Stomach (tissue), 19 donors: ENCODE measurements around the gene FABP6. TPM values are rescaled to one million over a fixed set of nuclear protein-coding genes. Genes with fewer than 3 reads are reported as not detected.

Experiments
- DNase-seq, 2 donors: peaks; one replicate each; pipeline versions ENCODE4 v3.0.0 to v3.0.0-alpha.2; 2013 to 2019
- H3K27ac ChIP-seq, 5 donors: fragments of 200-600 bp in 4 of 5; sonication (generic) in 4 of 5; one replicate each; pipeline ENCODE4 v1.5.1; 2013 to 2019; ENCODE audit warnings: mild to moderate bottlenecking in 1 of 5, moderate library complexity in 1 of 5
- H3K27me3 ChIP-seq, 3 donors: fragments of 200-600 bp; sonication (generic); one replicate each; pipeline ENCODE4 v1.5.1; 2017 to 2019; ENCODE audit warnings: mixed run types in 1 of 3
- H3K36me3 ChIP-seq, 4 donors: fragments of 200-600 bp; sonication (generic); 1 replicate in 3 of 4; 2 replicates in 1 of 4; pipeline ENCODE4 v1.5.1; 2016 to 2019
- H3K4me1 ChIP-seq, 4 donors: fragments of 200-600 bp; sonication (generic); one replicate each; pipeline ENCODE4 v1.5.1; 2016 to 2019
- H3K4me3 ChIP-seq, 4 donors: fragments of 200-600 bp; sonication (generic) in 3 of 4; one replicate each; pipeline ENCODE4 v1.5.1; 2016 to 2019; ENCODE audit warnings: mild to moderate bottlenecking in 1 of 4
- H3K9me3 ChIP-seq, 4 donors: fragments of 200-600 bp; sonication (generic); one replicate each; pipeline ENCODE4 v1.5.1; 2016 to 2019
- EP300 ChIP-seq: sonication (generic); formaldehyde crosslinking; IDR thresholded peaks from one replicate; pipeline ENCODE4 v1.6.1; 2017; ENCODE audit warnings: antibody characterized with exemption
- POLR2A ChIP-seq, 4 donors: fragments of 450-650 bp; IDR thresholded peaks; one replicate each; pipeline ENCODE4 v1.6.1; 2016; ENCODE audit warnings: antibody characterized with exemption in 4 of 4, control low read depth in 2 of 4, mild to moderate bottlenecking in 1 of 4, moderate library complexity in 1 of 4
- POLR2AphosphoS5 ChIP-seq, 3 donors: sonication (generic); formaldehyde crosslinking; IDR thresholded peaks; one replicate each; pipeline ENCODE4 v1.6.1; 2016; ENCODE audit warnings: antibody characterized with exemption in 3 of 3
- WGBS, 5 donors: extraction: QIAGEN DNeasy Blood & Tissue Kit in 3 of 5; methylation state at CpG; one replicate each; pipeline versions ENCODE4 v1.1.5 to v1.1.7; 2013 to 2018; 5-methylcytosine and 5-hydroxymethylcytosine counted together
- intact Hi-C: fragments of 100-400 bp; cut with DNase I; formaldehyde crosslinking; loops from one replicate; pipeline ENCODE4 v1.15.1; 2023; ENCODE audit warnings: low total_unique reads
- long read RNA-seq, 10 donors: transcript quantifications; one replicate each; lab custom pipeline, GENCODE V29; 2026
- polyA plus RNA-seq, 3 donors: library from polyadenylated mRNA; stranded (reverse); fragments of 200-250 nt; gene quantifications; one replicate each; pipeline ENCODE4 v1.2.3, GENCODE V29; 2013
- total RNA-seq, 5 donors: library from RNA; depleted of rRNA; stranded (reverse); fragments of >200 nt; gene quantifications; one replicate each; pipeline versions ENCODE4 v1.1.0 to v1.2.3, GENCODE V29; 2014 to 2016
- TF ChIP-seq, protein P1 (sequence below), 7 experiments: fragments of 450-650 bp in 4 of 7; fragments of 200-600 bp in 3 of 7; sonication (generic) in 3 of 7; IDR thresholded peaks; one replicate each; pipeline ENCODE4 v1.5.1; 2016 to 2019; ENCODE audit warnings: antibody characterized with exemption in 7 of 7, control low read depth in 2 of 7, mild to moderate bottlenecking in 1 of 7
- donor health status: healthy with polysubstance abuse.
- donor health status: Bipolar disorder and iron deficiency.
- donor health status: healthy.

The FABP6 gene, protein sequence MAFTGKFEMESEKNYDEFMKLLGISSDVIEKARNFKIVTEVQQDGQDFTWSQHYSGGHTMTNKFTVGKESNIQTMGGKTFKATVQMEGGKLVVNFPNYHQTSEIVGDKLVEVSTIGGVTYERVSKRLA
- total RNA-seq (1 to 10 TPM in 1 of 5 donors, not detected in 4; 6.1 TPM), polyA plus RNA-seq (1 to 10 TPM in 1 of 3 donors, under 1 TPM in 1, not detected in 1; 0.50 to 1.9 TPM)
- long read RNA-seq, donor 1 = 0 reads
- long read RNA-seq, donor 2 = 0 reads
- long read RNA-seq, donor 3 = 0 reads
- long read RNA-seq, donor 4 = 0 reads
- long read RNA-seq, donor 5 = 0 reads
- long read RNA-seq, donor 6, partial matches to known transcripts = 0 of 1 reads
- long read RNA-seq, donor 6, other reads (novel, unspliced or antisense) = 0 of 1 reads
- long read RNA-seq, donor 7 = 0 reads
- long read RNA-seq, donor 8, partial matches to known transcripts = 0 of 6 reads
- long read RNA-seq, donor 8, other reads (novel, unspliced or antisense) = 6 of 6 reads
- long read RNA-seq, donor 9 = 0 reads
- long read RNA-seq, donor 10 = 0 reads

DNA sequence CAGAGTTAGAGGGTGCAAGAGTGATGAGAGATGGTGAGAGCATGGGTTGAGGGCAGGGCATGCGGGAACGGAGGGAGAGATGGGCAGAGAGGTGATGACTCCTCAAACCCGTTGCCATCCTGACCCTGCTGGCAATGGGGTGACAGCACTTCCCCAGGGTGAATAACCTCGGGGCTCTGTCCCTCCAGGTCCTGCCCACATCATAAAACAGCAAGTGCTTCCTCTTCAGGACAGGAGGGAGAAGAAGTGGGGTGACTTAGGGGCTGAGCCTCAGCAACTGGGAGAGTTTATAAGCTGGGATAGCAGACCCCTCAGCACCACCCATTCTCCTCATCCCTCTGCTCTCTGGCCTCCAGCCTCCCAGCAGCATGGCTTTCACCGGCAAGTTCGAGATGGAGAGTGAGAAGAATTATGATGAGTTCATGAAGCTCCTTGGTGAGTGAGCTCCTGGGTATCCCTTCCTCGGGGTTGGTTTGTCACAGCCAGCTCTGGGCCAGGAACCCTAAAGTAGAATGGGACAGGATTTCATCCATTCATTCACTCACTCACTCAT, at the start of gene FABP6:
FABP6 (plus strand) TSS at position 317 of the 553 bp plus-strand sequence; CDS start at position 369, 52 bp downstream.
- Histone ChIP-seq H3K4me3 (no peak within 1 kb of the TSS), H3K27ac (no peak within 1 kb of the TSS), H3K9me3 (no peaks in the 10 kb centered on the region), H3K36me3 (no peaks in the 10 kb centered on the region), H3K4me1 (no peaks in the 10 kb centered on the region), H3K27me3 (no peaks in the 10 kb centered on the region)
- 75 to 84% (median 76%) methylated on average over 7 of the region's 7 CpGs for WGBS, 5 donors
- DNase-seq = no peak
- intact Hi-C loops = no loop called here
- TF ChIP-seq EP300 (no peak), POLR2A (IDR thresholded peaks at IDR 0.05) (no peak), POLR2AphosphoS5 (IDR thresholded peaks at IDR 0.05) (no peak)
- TF ChIP-seq, protein P1, sequence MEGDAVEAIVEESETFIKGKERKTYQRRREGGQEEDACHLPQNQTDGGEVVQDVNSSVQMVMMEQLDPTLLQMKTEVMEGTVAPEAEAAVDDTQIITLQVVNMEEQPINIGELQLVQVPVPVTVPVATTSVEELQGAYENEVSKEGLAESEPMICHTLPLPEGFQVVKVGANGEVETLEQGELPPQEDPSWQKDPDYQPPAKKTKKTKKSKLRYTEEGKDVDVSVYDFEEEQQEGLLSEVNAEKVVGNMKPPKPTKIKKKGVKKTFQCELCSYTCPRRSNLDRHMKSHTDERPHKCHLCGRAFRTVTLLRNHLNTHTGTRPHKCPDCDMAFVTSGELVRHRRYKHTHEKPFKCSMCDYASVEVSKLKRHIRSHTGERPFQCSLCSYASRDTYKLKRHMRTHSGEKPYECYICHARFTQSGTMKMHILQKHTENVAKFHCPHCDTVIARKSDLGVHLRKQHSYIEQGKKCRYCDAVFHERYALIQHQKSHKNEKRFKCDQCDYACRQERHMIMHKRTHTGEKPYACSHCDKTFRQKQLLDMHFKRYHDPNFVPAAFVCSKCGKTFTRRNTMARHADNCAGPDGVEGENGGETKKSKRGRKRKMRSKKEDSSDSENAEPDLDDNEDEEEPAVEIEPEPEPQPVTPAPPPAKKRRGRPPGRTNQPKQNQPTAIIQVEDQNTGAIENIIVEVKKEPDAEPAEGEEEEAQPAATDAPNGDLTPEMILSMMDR (IDR thresholded peaks at IDR 0.05) = no peak

DNA sequence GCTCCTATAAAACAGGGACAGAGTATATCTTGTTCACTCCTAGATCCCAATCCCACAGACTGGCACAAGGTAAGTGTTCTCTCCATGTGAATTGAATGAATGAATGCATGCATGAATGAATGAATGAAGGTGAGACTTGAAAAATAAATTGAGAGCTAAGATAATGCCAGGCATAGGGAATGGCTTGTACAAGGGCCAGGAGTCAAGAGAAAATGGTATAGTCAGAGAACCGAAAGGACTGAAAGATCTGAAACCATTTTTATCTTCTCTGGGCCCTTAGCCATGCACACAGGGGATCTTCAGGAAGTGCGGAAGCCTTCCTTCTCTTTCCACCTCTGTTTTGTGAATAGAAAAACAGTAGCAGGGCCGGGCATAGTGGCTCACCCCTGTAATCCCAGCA, 48.4 kb upstream of the FABP6 start:
- TF ChIP-seq, protein P1 (IDR thresholded peaks at IDR 0.05) = no peak
- TF ChIP-seq POLR2AphosphoS5 (IDR thresholded peaks at IDR 0.05) (no peak), EP300 (no peak), POLR2A (IDR thresholded peaks at IDR 0.05) (no peak)
- 80 to 95% (median 84%) methylated on average over 3 of the region's 3 CpGs for WGBS, 5 donors
- no peaks in the 10 kb centered on the region for H3K9me3 ChIP-seq
- no peaks in the 10 kb centered on the region for H3K27me3 ChIP-seq
- DNase-seq = no peak
- H3K27ac ChIP-seq = no peak overlapping the region
- no peaks in the 10 kb centered on the region for H3K4me1 ChIP-seq
- no peaks in the 10 kb centered on the region for H3K36me3 ChIP-seq
- no peak overlapping the region for H3K4me3 ChIP-seq
- intact Hi-C loops = no loop called here

DNA sequence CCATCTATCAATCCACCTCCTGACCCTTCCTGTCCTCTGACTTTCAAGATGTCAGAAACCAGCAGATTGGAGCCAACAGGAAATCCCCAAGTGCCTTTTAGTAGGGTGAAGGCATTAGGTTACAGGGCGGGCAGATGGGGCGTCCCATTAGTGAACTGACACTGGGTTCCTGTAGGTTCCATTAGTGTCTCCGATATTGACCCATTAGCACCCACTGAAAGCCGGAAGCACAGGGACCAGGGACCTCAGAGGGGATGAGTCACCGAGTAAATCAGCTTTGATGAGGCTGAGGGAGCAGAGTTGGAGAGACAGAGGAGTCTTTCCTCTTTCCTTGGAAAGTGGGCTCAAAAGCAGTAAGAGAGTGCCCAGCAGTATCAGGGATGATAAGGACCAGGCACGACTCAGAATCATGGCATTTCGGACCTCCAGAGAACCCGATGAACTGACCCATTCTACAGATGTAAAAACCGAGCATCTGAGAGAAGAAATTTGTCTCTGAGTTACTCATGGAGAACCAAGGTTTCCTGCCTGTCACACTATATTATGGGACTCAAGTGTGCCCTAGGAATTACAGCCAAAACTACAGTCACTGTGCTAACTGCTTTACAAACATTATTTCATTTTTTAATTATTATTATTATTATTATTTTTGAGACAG, 47.2 kb upstream of the FABP6 start:
- intact Hi-C loops = no loop called here
- WGBS, 5 donors = 84 to 86% (median 85%) methylated on average over 9 of the region's 9 CpGs
- Histone ChIP-seq H3K4me3 (no peak overlapping the region), H3K27me3 (no peaks in the 10 kb centered on the region), H3K27ac (no peak overlapping the region), H3K4me1 (no peaks in the 10 kb centered on the region), H3K9me3 (no peaks in the 10 kb centered on the region), H3K36me3 (no peaks in the 10 kb centered on the region)
- DNase-seq = no peak
- TF ChIP-seq POLR2AphosphoS5 (IDR thresholded peaks at IDR 0.05) = no peak
- no peak for TF ChIP-seq POLR2A (IDR thresholded peaks at IDR 0.05)
- TF ChIP-seq, protein P1 (IDR thresholded peaks at IDR 0.05) = no peak
- no peak for TF ChIP-seq EP300

DNA sequence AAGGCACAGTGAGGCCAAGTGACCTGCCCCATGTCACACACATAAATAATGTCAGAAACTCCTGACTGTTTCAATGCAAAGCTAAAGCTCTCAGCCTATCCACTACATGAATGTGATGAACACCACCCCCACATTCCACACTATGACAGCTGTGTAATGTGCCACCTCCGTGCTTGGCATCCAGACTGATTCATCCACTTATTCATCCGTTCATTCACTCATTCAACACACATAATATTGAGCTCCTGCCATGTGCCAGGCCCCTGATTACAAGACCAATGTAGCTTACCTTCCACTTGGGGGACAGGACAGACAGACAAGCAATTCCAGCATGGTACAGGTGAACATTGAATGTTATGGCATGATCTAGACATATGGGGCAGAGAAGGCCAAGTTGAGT, 46.2 kb upstream of the FABP6 start:
- Histone ChIP-seq H3K9me3 (no peaks in the 10 kb centered on the region), H3K27ac (no peak overlapping the region), H3K36me3 (no peaks in the 10 kb centered on the region), H3K4me1 (peaks cover 0 to 7% (median 3%) of the 10 kb centered on the region in 4 donors), H3K27me3 (no peaks in the 10 kb centered on the region), H3K4me3 (no peak overlapping the region)
- WGBS, 5 donors = 80 to 89% (median 86%) methylated on average over 2 of the region's 2 CpGs
- no peak for DNase-seq
- no peak for TF ChIP-seq POLR2AphosphoS5 (IDR thresholded peaks at IDR 0.05)
- TF ChIP-seq, protein P1 (IDR thresholded peaks at IDR 0.05) = no peak
- TF ChIP-seq EP300 = no peak
- TF ChIP-seq POLR2A (IDR thresholded peaks at IDR 0.05) = no peak
- intact Hi-C loops = no loop called here
